Vagina (tissue), 2 donors: ENCODE measurements around the gene FAM3A. TPM values are rescaled to one million over a fixed set of nuclear protein-coding genes. Genes with fewer than 3 reads are reported as not detected.

Experiments
- DNase-seq, 2 donors: peaks; one replicate each; pipeline ENCODE4 v3.0.0-alpha.2; 2017; ENCODE audit errors: extremely low spot score in 2 of 2
- H3K27ac ChIP-seq: fragments of 200-600 bp; sonication (generic); one replicate; pipeline ENCODE4 v1.5.1; 2019
- H3K27me3 ChIP-seq: fragments of 200-600 bp; sonication (generic); one replicate; pipeline ENCODE4 v1.5.1; 2019
- H3K36me3 ChIP-seq, 2 donors: fragments of 200-600 bp; sonication (generic); one replicate each; pipeline ENCODE4 v1.5.1; 2017 to 2019
- H3K4me1 ChIP-seq: fragments of 200-600 bp; sonication (generic); one replicate; pipeline ENCODE4 v1.5.1; 2019
- H3K4me3 ChIP-seq, 2 donors: fragments of 200-600 bp; sonication (generic); 1 replicate in 1 of 2; 2 replicates in 1 of 2; pipeline ENCODE4 v1.5.1; 2016 to 2019
- H3K9me3 ChIP-seq: fragments of 200-600 bp; sonication (generic); one replicate; pipeline ENCODE4 v1.5.1; 2019
- CTCF ChIP-seq, 3 experiments: fragments of 450-650 bp in 2 of 3; fragments of 200-600 bp in 1 of 3; sonication (generic) in 1 of 3; IDR thresholded peaks; one replicate each; pipeline ENCODE4 v1.5.1; 2017 to 2019; ENCODE audit warnings: antibody characterized with exemption in 3 of 3, mild to moderate bottlenecking in 2 of 3, moderate library complexity in 2 of 3
- POLR2A ChIP-seq, 2 donors: fragments of 450-650 bp; IDR thresholded peaks; one replicate each; pipeline ENCODE4 v1.6.1; 2017; ENCODE audit warnings: antibody characterized with exemption in 2 of 2, mild to moderate bottlenecking in 2 of 2, moderate library complexity in 2 of 2
- POLR2AphosphoS5 ChIP-seq, 2 donors: sonication (generic); formaldehyde crosslinking; IDR thresholded peaks; one replicate each; pipeline ENCODE4 v1.9.0; 2017; ENCODE audit warnings: antibody characterized with exemption in 2 of 2, mild to moderate bottlenecking in 2 of 2, low read depth in 1 of 2; ENCODE audit not compliant: insufficient read depth in 1 of 2
- intact Hi-C: fragments of 100-400 bp; cut with DNase I; formaldehyde crosslinking; loops from one replicate; pipeline ENCODE4 v1.15.1; 2023
- total RNA-seq: library from RNA; depleted of rRNA; stranded (reverse); fragments of >200 nt; gene quantifications from one replicate; pipeline ENCODE4 v1.2.3, GENCODE V29; 2016

The FAM3A gene
- total RNA-seq, 1 donor from 2014 or later = 59.9 TPM

DNA sequence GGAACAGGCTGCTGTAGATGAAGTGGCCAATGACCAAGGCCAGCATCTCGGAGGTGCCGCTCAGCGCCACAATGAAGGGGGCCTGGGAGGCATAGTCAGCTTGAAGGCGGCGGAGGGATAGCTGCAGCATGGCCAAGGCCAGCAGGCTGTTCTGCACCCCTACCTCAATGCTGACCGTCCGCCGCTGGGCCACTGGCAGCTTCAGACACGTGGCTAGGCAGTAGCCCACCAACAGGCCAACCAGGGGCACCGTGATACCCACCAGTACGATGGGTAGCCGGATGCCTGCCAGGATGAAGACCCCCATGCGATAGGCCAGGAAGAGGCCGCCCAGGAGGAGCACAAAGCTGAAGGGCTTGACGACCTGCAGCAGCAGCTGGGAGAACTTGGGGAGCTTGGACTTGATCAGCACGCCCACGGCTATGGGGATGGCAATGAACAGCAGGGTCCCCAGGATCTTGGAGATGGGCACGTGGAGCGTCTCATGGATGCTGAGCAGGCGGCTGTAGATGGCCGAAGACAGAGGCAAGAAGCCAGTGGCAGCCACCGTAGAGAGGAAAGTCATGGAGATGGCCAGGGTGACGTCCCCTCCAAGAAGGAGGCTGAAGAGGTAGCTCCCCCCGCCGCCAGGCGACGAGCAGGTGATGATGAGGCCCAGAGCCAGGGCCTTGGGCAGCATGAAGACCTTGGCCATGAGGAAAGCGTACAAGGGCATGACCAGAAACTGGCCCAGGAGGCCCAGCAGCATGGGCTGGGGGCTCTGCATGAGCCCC lies 28.3 kb downstream of the FAM3A start:
- intact Hi-C loops = no loop called here
- DNase-seq = no peak
- H3K4me3 ChIP-seq = no peak overlapping the region
- H3K9me3 ChIP-seq = no peaks in the 10 kb centered on the region
- peaks cover 0 to 4% of the 10 kb centered on the region in 2 donors for H3K36me3 ChIP-seq
- no peaks in the 10 kb centered on the region for H3K27me3 ChIP-seq
- peak overlapping the region; percentile 81 for H3K27ac ChIP-seq
- H3K4me1 ChIP-seq = peaks cover 29% of the 10 kb centered on the region
- no peak for TF ChIP-seq CTCF (IDR thresholded peaks at IDR 0.05)

- no peaks in the 10 kb centered on the region for H3K27me3 ChIP-seq
- H3K4me1 ChIP-seq = peaks cover 29% of the 10 kb centered on the region
- TF ChIP-seq POLR2AphosphoS5 (IDR thresholded peaks at IDR 0.05; ENCODE audit: insufficient read depth in 1 of 2, low read depth in 1 of 2) = peak in 1 of 2 donors; percentile 51
- no peak for TF ChIP-seq CTCF (IDR thresholded peaks at IDR 0.05)
- peak in 1 of 2 donors; percentile 20 for TF ChIP-seq POLR2A (IDR thresholded peaks at IDR 0.05)
- peaks cover 0 to 4% of the 10 kb centered on the region in 2 donors for H3K36me3 ChIP-seq
- H3K4me3 ChIP-seq = peak within 1 kb of the TSS; percentile 52 to 67
- peak within 1 kb of the TSS; percentile 85 for H3K27ac ChIP-seq
- intact Hi-C loops = no loop called here
- no peak for DNase-seq
- no peaks in the 10 kb centered on the region for H3K9me3 ChIP-seq
These were observed 29.4 kb downstream of the FAM3A start, which contains the start of gene UBL4A for GRCh38 chrX:154486396-154487207. Gene UBL4A, minus strand, starts transcription at chrX:154486615. Its CDS starts 31 bp downstream, at chrX:154486584.

DNA sequence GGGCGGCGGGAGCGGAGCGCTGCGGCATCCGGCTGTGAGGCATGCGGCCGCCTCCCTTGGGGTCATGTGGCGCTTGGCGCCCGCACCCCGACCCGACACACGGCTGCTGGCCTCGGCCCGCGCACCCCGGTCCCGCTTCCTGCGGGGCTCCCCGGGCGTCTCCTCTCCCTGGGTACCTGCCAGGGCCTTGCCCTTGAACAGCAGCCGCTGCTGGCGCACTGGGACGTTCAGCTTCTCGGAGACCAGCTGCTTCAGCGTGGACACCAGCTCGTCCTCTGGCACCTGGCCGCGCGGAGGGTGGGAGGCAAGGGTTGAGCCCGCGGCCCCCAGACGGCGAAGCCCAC lies 30.0 kb downstream of the FAM3A start:
- no peaks in the 10 kb centered on the region for H3K9me3 ChIP-seq
- H3K4me1 ChIP-seq = peaks cover 29% of the 10 kb centered on the region
- no peaks in the 10 kb centered on the region for H3K27me3 ChIP-seq
- intact Hi-C loops = no loop called here
- DNase-seq = no peak
- H3K36me3 ChIP-seq = peaks cover 0 to 4% of the 10 kb centered on the region in 2 donors
- H3K4me3 ChIP-seq = peak overlapping the region; percentile 52 to 67
- TF ChIP-seq POLR2AphosphoS5 (IDR thresholded peaks at IDR 0.05; ENCODE audit: insufficient read depth in 1 of 2, low read depth in 1 of 2) = no peak
- no peak for TF ChIP-seq POLR2A (IDR thresholded peaks at IDR 0.05)
- TF ChIP-seq CTCF (IDR thresholded peaks at IDR 0.05) = no peak
- H3K27ac ChIP-seq = peak overlapping the region; percentile 85

DNA sequence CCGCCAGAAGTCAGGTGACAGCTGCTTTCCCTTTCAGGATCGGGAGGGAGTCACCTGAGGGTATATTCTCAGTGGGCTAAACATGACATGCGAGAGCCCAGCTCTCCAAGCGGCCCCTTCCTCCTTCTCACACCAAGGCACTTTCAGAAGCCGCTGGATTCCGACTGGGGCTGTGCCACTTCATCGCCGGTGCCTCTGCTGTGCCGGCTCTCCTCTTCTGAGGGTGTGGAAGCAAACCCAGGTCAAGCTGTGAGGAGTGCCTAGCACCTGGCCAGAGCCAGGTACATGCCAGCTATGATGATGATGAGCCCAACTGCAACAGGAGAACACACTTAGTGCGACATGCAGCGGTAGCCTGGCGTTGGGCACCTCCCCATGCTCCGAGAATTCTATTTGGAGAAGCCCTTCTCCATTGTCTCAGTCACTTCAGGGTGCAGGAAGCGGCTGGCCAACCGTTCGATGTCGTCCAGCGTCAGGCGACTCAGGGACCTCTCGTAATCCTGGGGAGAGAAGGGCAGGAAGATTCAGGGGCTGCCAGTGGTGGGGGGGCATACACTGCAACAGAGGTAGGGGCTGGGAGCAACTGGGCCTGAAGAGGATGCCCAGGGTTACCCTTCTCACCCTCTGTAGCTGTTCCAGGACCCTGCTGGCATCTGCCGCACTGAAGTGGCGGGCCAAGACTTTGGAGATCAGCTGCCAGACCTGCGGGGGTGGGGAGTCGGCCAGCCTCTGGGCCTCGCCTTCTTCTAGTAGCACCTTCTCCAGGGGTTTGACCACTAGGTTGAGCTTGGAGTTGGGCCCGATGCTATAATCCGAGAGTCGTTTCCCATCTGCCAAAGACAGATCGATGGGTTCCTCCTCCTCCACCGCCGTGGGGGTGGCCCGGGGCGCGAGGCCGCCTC lies 30.6 kb downstream of the FAM3A start:
- Histone ChIP-seq H3K4me1 (peaks cover 29% of the 10 kb centered on the region), H3K27me3 (no peaks in the 10 kb centered on the region), H3K4me3 (peak overlapping the region; percentile 52 to 67), H3K36me3 (peaks cover 0 to 4% of the 10 kb centered on the region in 2 donors), H3K27ac (peak overlapping the region; percentile 85), H3K9me3 (no peaks in the 10 kb centered on the region)
- intact Hi-C loops = no loop called here
- TF ChIP-seq POLR2AphosphoS5 (IDR thresholded peaks at IDR 0.05; ENCODE audit: insufficient read depth in 1 of 2, low read depth in 1 of 2) = peak in 1 of 2 donors; percentile 10
- no peak for TF ChIP-seq CTCF (IDR thresholded peaks at IDR 0.05)
- no peak for TF ChIP-seq POLR2A (IDR thresholded peaks at IDR 0.05)
- no peak for DNase-seq
